HepG2 (cell line): ENCODE data around the gene EPHA6. TPM values are rescaled to one million over a fixed set of nuclear protein-coding genes. Genes with fewer than 3 reads are reported as not detected.

Source experiments
- ATAC-seq: fragments of 200-7000 bp; cut with Tn5 transposase; 3 replicates; pipeline ENCODE4 v1.9.1; 2020; ENCODE audit warnings: mild to moderate bottlenecking, moderate library complexity
- BruUV-seq: library from RNA; stranded (reverse); fragments of 400-500 nt; replicated peaks from 2 replicates; lab custom pipeline; 2021; lab: Mats Ljungman, UMichigan
- CTCF ChIA-PET: fragments of 300-600 bp; formaldehyde crosslinking; extraction: SDS; loops from one replicate; lab custom pipeline; 2021; ENCODE audit warnings: low total read pairs, inconsistent platforms, low intra/inter-chr PET ratio; lab: Yijun Ruan, JAX
- POLR2A ChIA-PET: fragments of 350-600 bp; sonication (Branson Sonifier 250); formaldehyde crosslinking; loops from one replicate; lab custom pipeline; 2020; ENCODE audit warnings: antibody characterized with exemption, inconsistent platforms; lab: Yijun Ruan, JAX
- DNase-seq: peaks from one replicate; pipeline ENCODE4 v3.0.0-alpha.2; 2015; ENCODE audit warnings: low spot score
- FAIRE-seq: peaks from 3 replicates; lab custom pipeline; 2011; peaks lifted over from hg19 to GRCh38; lab: Jason Lieb, UNC
- H2AFZ ChIP-seq: one replicate; pipeline ENCODE4 v1.6.1; 2011; ENCODE audit warnings: low read length, inconsistent platforms
- H3K27ac ChIP-seq: fragments of 300-600 bp; 3 replicates; pipeline ENCODE4 v1.8.0; 2011; ENCODE audit warnings: mixed run types, mild to moderate bottlenecking, mixed read lengths, low read length, inconsistent platforms; ENCODE audit not compliant: insufficient read depth; ENCODE audit errors: extremely low read length
- H3K27me3 ChIP-seq, 2 experiments: fragments of 200-600 bp in 1 of 2; 2 replicates in 1 of 2; 3 replicates in 1 of 2; pipeline versions ENCODE4 v1.6.0 to v1.8.0; 2011; ENCODE audit warnings: low read length in 2 of 2, mild to moderate bottlenecking in 2 of 2, moderate library complexity in 2 of 2, inconsistent platforms in 1 of 2; ENCODE audit not compliant: insufficient read depth in 2 of 2, control insufficient read depth in 1 of 2
- H3K36me3 ChIP-seq, 2 experiments: fragments of 200-600 bp in 1 of 2; replicated peaks in 1 of 2; 2 replicates in 1 of 2; 3 replicates in 1 of 2; pipeline versions ENCODE4 v1.5.1 to v1.8.0; 2011; ENCODE audit warnings: low read length in 2 of 2, inconsistent platforms in 1 of 2; ENCODE audit not compliant: insufficient read depth in 2 of 2, control insufficient read depth in 1 of 2
- H3K4me1 ChIP-seq: 2 replicates; pipeline ENCODE4 v1.5.1; 2012; ENCODE audit warnings: low read length, inconsistent platforms; ENCODE audit not compliant: insufficient read depth
- H3K4me2 ChIP-seq: 2 replicates; pipeline ENCODE4 v1.6.0; 2011; ENCODE audit warnings: low read depth, low read length, inconsistent platforms
- H3K4me3 ChIP-seq, 3 experiments: fragments of 200-600 bp in 1 of 3; sonication (generic), shearing (Covaris generic) in 1 of 3; replicated peaks in 1 of 3; 2 replicates each; pipeline ENCODE4 v1.5.1; 2011 to 2016; ENCODE audit warnings: low read length in 3 of 3, inconsistent platforms in 2 of 3, low read depth in 2 of 3, mild to moderate bottlenecking in 2 of 3, control low read depth in 1 of 3, mixed read lengths in 1 of 3; ENCODE audit not compliant: insufficient read depth in 1 of 3
- H3K79me2 ChIP-seq: one replicate; pipeline ENCODE4 v1.6.1; 2011; ENCODE audit warnings: low read length, inconsistent platforms; ENCODE audit not compliant: insufficient read depth
- H3K9ac ChIP-seq: 2 replicates; pipeline ENCODE4 v1.6.0; 2011; ENCODE audit warnings: mild to moderate bottlenecking, low read depth, low read length, inconsistent platforms; ENCODE audit not compliant: insufficient read depth
- H3K9me3 ChIP-seq: 2 replicates; pipeline ENCODE4 v1.5.1; 2012; ENCODE audit warnings: mild to moderate bottlenecking, low read length
- H4K20me1 ChIP-seq: 2 replicates; pipeline ENCODE4 v1.6.0; 2011; ENCODE audit warnings: inconsistent platforms, mild to moderate bottlenecking, low read length, moderate library complexity; ENCODE audit not compliant: insufficient read depth
- FOSL1 ChIP-seq: sonication (generic); formaldehyde crosslinking; IDR thresholded peaks from 2 replicates; pipeline ENCODE4 v1.9.0; 2021; ENCODE audit warnings: missing genetic modification reagents, borderline replicate concordance
- FOXA3 ChIP-seq: IDR thresholded peaks from 2 replicates; pipeline ENCODE4 v1.6.1; 2016; ENCODE audit warnings: missing genetic modification reagents, missing compliant biosample characterization
- NFATC3 ChIP-seq: sonication (generic); formaldehyde crosslinking; IDR thresholded peaks from 2 replicates; pipeline ENCODE4 v1.5.1; 2020; ENCODE audit warnings: mild to moderate bottlenecking, missing genetic modification reagents
- NRL ChIP-seq: sonication (generic); formaldehyde crosslinking; IDR thresholded peaks from 2 replicates; pipeline ENCODE4 v1.5.0; 2020; ENCODE audit warnings: missing genetic modification reagents, mild to moderate bottlenecking, moderate library complexity, borderline replicate concordance
- REST ChIP-seq, 2 experiments: IDR thresholded peaks; 2 replicates each; pipeline ENCODE4 v1.6.1; 2011 to 2012; ENCODE audit warnings: low read length in 2 of 2, borderline replicate concordance in 1 of 2, low read depth in 1 of 2, mild to moderate bottlenecking in 1 of 2, moderate library complexity in 1 of 2
- SYNCRIP ChIP-seq: fragments of 200-400 bp; formaldehyde crosslinking; IDR thresholded peaks from 2 replicates; pipeline ENCODE4 v1.6.1; 2018; ENCODE audit warnings: mild to moderate bottlenecking, low read depth, low read length; ENCODE audit not compliant: insufficient read depth
- TCF12 ChIP-seq, 2 experiments: fragments of 450-650 bp in 1 of 2; sonication (generic) in 1 of 2; formaldehyde crosslinking in 1 of 2; IDR thresholded peaks; 2 replicates each; pipeline versions ENCODE4 v1.6.1 to v1.8.0; 2017 to 2022; ENCODE audit warnings: antibody characterized with exemption in 1 of 2, mild to moderate bottlenecking in 1 of 2, missing genetic modification reagents in 1 of 2, moderate library complexity in 1 of 2
- TEAD2 ChIP-seq: sonication (generic); formaldehyde crosslinking; IDR thresholded peaks from 2 replicates; pipeline ENCODE4 v1.9.0; 2021; ENCODE audit warnings: missing genetic modification reagents
- UBTF ChIP-seq: sonication (generic); formaldehyde crosslinking; IDR thresholded peaks from 2 replicates; pipeline ENCODE4 v1.4.0; 2020; ENCODE audit warnings: mild to moderate bottlenecking, missing genetic modification reagents
- ZBTB34 ChIP-seq: sonication (generic); formaldehyde crosslinking; IDR thresholded peaks from 2 replicates; pipeline ENCODE4 v1.8.0; 2022; ENCODE audit warnings: mild to moderate bottlenecking, missing genetic modification reagents
- ZNF235 ChIP-seq: sonication (generic); formaldehyde crosslinking; IDR thresholded peaks from 2 replicates; pipeline ENCODE4 v1.8.1; 2023; ENCODE audit warnings: mild to moderate bottlenecking, missing genetic modification reagents, borderline replicate concordance
- ZNF33A ChIP-seq: sonication (generic); formaldehyde crosslinking; IDR thresholded peaks from 2 replicates; pipeline ENCODE4 v1.5.1; 2020; ENCODE audit warnings: missing genetic modification reagents, mild to moderate bottlenecking, moderate library complexity, borderline replicate concordance
- ZNF34 ChIP-seq: sonication (generic); formaldehyde crosslinking; IDR thresholded peaks from 2 replicates; pipeline ENCODE4 v1.4.0; 2020; ENCODE audit warnings: mild to moderate bottlenecking, missing genetic modification reagents, borderline replicate concordance
- ZNF383 ChIP-seq: sonication (generic); formaldehyde crosslinking; IDR thresholded peaks from 2 replicates; pipeline ENCODE4 v1.4.0; 2020; ENCODE audit warnings: missing genetic modification reagents, mild to moderate bottlenecking, borderline replicate concordance
- ZNF503 ChIP-seq: sonication (generic); formaldehyde crosslinking; IDR thresholded peaks from 2 replicates; pipeline ENCODE4 v1.4.0; 2020; ENCODE audit warnings: missing genetic modification reagents
- WGBS: methylation state at CpG from one replicate; pipeline ENCODE4 v1.1.6; 2017; ENCODE audit warnings: low lambda C conversion rate; 5-methylcytosine and 5-hydroxymethylcytosine counted together
- in situ Hi-C: cut with HindIII; loops from 2 replicates; pipeline ENCODE4 v1.10.0; 2017; ENCODE audit warnings: low pct_unique_long_range_greater_than_20kb; ENCODE audit not compliant: extremely low pct_ligation_motif_present
- intact Hi-C: fragments of 100-400 bp; cut with micrococcal nuclease; formaldehyde crosslinking; loops from one replicate; pipeline ENCODE4 v1.10.0; 2022; ENCODE audit not compliant: unreplicated experiment
- polyA plus RNA-seq, 8 experiments: library from polyadenylated mRNA; depleted of rRNA in 3 of 8; stranded (reverse) in 7 of 8; unstranded in 1 of 8; fragments of >200 nt; fragmentation: Illumina TruSeq in 4 of 8; extraction: Trizol in 4 of 8; gene quantifications; 2 replicates each; pipeline versions ENCODE4 v1.2.1 to v1.2.3, GENCODE V29; 2011 to 2016; ENCODE audit warnings: low read depth in 4 of 8, missing spikeins in 1 of 8, mixed read lengths in 1 of 8; ENCODE audit not compliant: insufficient read depth in 1 of 8
- total RNA-seq, 5 experiments: library from RNA; depleted of rRNA; stranded (reverse); fragments of >200 nt; fragmentation: Illumina TruSeq; extraction: Trizol; gene quantifications; 2 replicates each; pipeline ENCODE4 v1.2.3, GENCODE V29; 2016; ENCODE audit warnings: low read depth in 1 of 5

EPHA6 gene
- total and polyA plus RNA-seq, 2 of the 13 experiments (the other 11 are each of a cell fraction or from before 2014, with no cell fraction given), result not detected

GRCh38 chr3:97515076-97515475 is 700.7 kb downstream of the EPHA6 start:
- Histone ChIP-seq H2AFZ (no peak overlapping the region), H4K20me1 (no peaks in the 10 kb centered on the region), H3K27me3 (no peaks in the 10 kb centered on the region; a peak in 1 of 5 replicates), H3K27ac (no peak overlapping the region), H3K36me3 (no peaks in the 10 kb centered on the region), H3K9ac (no peak overlapping the region), H3K9me3 (no peaks in the 10 kb centered on the region), H3K4me2 (no peak overlapping the region), H3K4me3 (no peak overlapping the region), H3K79me2 (no peaks in the 10 kb centered on the region), H3K4me1 (no peaks in the 10 kb centered on the region)
- ATAC-seq, result no peak
- FAIRE-seq, result no peak
- no peak for DNase-seq
- intact Hi-C loops, result no loop called here
- POLR2A ChIA-PET, result no interaction called here
- CTCF ChIA-PET, result no interaction called here
- in situ Hi-C loops, result no loop called here
- BruUV-seq, result no TSS peak
- 1% methylated on average over 2 of the region's 2 CpGs for WGBS
- TF ChIP-seq SYNCRIP, result no peak
- TF ChIP-seq FOSL1 (CRISPR knock-in tag), result no peak
- TF ChIP-seq ZNF33A (CRISPR knock-in tag), result no peak
- no peak for TF ChIP-seq TCF12 (IDR thresholded peaks at IDR 0.05)
- no peak for TF ChIP-seq TCF12 (CRISPR knock-in tag; IDR thresholded peaks at IDR 0.05)
- no peak for TF ChIP-seq ZBTB34 (CRISPR knock-in tag)
- TF ChIP-seq NRL (CRISPR knock-in tag), result no peak
- no peak for TF ChIP-seq NFATC3 (CRISPR knock-in tag)
- no peak for TF ChIP-seq ZNF34 (CRISPR knock-in tag)
- no peak for TF ChIP-seq ZNF383
- TF ChIP-seq REST (IDR thresholded peaks at IDR 0.05; ENCODE audit: borderline replicate concordance in 1 of 2, low read depth in 1 of 2, low read length in 2 of 2), result no peak
- TF ChIP-seq TEAD2 (CRISPR knock-in tag), result no peak
- no peak for TF ChIP-seq ZNF235 (CRISPR knock-in tag)
- TF ChIP-seq UBTF (CRISPR knock-in tag), result no peak
- no peak for TF ChIP-seq FOXA3 (CRISPR knock-in tag)
- TF ChIP-seq ZNF503 (CRISPR knock-in tag), result no peak
